Hepatocyte (in vitro differentiated cells): Measurements from ENCODE around the gene HOOK1.

ENCODE experiments used
- CTCF ChIP-seq: fragments of 200-600 bp; sonication (generic); IDR thresholded peaks from 2 replicates; pipeline ENCODE4 v1.5.1; 2016; ENCODE audit warnings: antibody characterized with exemption, mild to moderate bottlenecking; ENCODE audit not compliant: poor library complexity
- EZH2 ChIP-seq: fragments of 200-600 bp; sonication (generic); IDR thresholded peaks from 2 replicates; pipeline ENCODE4 v1.6.1; 2016; ENCODE audit warnings: antibody characterized with exemption, mild to moderate bottlenecking, borderline replicate concordance

- TF ChIP-seq CTCF (no peak), EZH2 (no peak)
Measured at GRCh38 chr1:59908682-59909081, 93.9 kb downstream of the HOOK1 start.
